Neutrophil (primary cell): Measurements from ENCODE around the gene ZCCHC10.

ENCODE experiments used
- H3K27ac ChIP-seq: fragments of 200-600 bp; sonication (generic); 2 replicates; pipeline ENCODE4 v1.5.1; 2016; ENCODE audit warnings: mild to moderate bottlenecking, moderate library complexity
- H3K27me3 ChIP-seq: fragments of 200-600 bp; sonication (generic); 2 replicates; pipeline ENCODE4 v1.6.0; 2016; ENCODE audit warnings: mild to moderate bottlenecking
- H3K36me3 ChIP-seq: fragments of 200-600 bp; sonication (generic); 2 replicates; pipeline ENCODE4 v1.5.1; 2017
- H3K4me1 ChIP-seq, 2 experiments: fragments of 200-600 bp in 1 of 2; sonication (generic) in 1 of 2; 1 replicate in 1 of 2; 2 replicates in 1 of 2; pipeline versions ENCODE4 v1.5.1 to v1.6.1; 2013 to 2016; ENCODE audit warnings: low read depth in 1 of 2, low read length in 1 of 2, mild to moderate bottlenecking in 1 of 2, moderate library complexity in 1 of 2; ENCODE audit not compliant: control insufficient read depth in 1 of 2, insufficient read depth in 1 of 2
- H3K4me3 ChIP-seq, 2 experiments: fragments of 200-600 bp in 1 of 2; sonication (generic) in 1 of 2; 1 replicate in 1 of 2; 2 replicates in 1 of 2; pipeline ENCODE4 v1.5.1; 2013 to 2016; ENCODE audit warnings: low read depth in 1 of 2, low read length in 1 of 2, mild to moderate bottlenecking in 1 of 2, moderate library complexity in 1 of 2
- H3K9me3 ChIP-seq: fragments of 200-600 bp; sonication (generic); 2 replicates; pipeline ENCODE4 v1.5.1; 2016
- CTCF ChIP-seq: fragments of 200-600 bp; sonication (generic); IDR thresholded peaks from 2 replicates; pipeline ENCODE4 v1.5.1; 2016; ENCODE audit warnings: antibody characterized with exemption

ZCCHC10 gene

GRCh38 chr5:133035224-133035623 lies 8.9 kb upstream of the ZCCHC10 start:
- no peak for TF ChIP-seq CTCF
- H3K9me3 ChIP-seq, result no peaks in the 10 kb centered on the region
- no peaks in the 10 kb centered on the region for H3K4me1 ChIP-seq
- H3K4me3 ChIP-seq, result no peak overlapping the region
- H3K27me3 ChIP-seq, result no peaks in the 10 kb centered on the region
- no peak overlapping the region for H3K27ac ChIP-seq
- H3K36me3 ChIP-seq, result no peaks in the 10 kb centered on the region

GRCh38 chr5:133034064-133034463 lies 7.7 kb upstream of the ZCCHC10 start:
- Histone ChIP-seq H3K9me3 (no peaks in the 10 kb centered on the region), H3K36me3 (no peaks in the 10 kb centered on the region), H3K4me1 (no peaks in the 10 kb centered on the region), H3K27me3 (no peaks in the 10 kb centered on the region), H3K27ac (no peak overlapping the region), H3K4me3 (no peak overlapping the region)
- TF ChIP-seq CTCF, result no peak

- H3K9me3 ChIP-seq, result no peaks in the 10 kb centered on the region
- H3K36me3 ChIP-seq, result no peaks in the 10 kb centered on the region
- no peak overlapping the region for H3K4me3 ChIP-seq
- no peaks in the 10 kb centered on the region for H3K27me3 ChIP-seq
- no peak for TF ChIP-seq CTCF
- H3K27ac ChIP-seq, result no peak overlapping the region
- H3K4me1 ChIP-seq, result no peaks in the 10 kb centered on the region
Measured at GRCh38 chr5:133032852-133033742, 6.7 kb upstream of the ZCCHC10 start.

GRCh38 chr5:133030343-133031005 lies 4.1 kb upstream of the ZCCHC10 start:
- Histone ChIP-seq H3K27me3 (no peaks in the 10 kb centered on the region), H3K36me3 (no peaks in the 10 kb centered on the region), H3K9me3 (no peaks in the 10 kb centered on the region), H3K27ac (no peak overlapping the region), H3K4me3 (no peak overlapping the region), H3K4me1 (peaks cover 4 to 10% of the 10 kb centered on the region in 2 experiments)
- no peak for TF ChIP-seq CTCF

GRCh38 chr5:133029416-133029815 lies 3.1 kb upstream of the ZCCHC10 start:
- Histone ChIP-seq H3K4me1 (peaks cover 5 to 15% of the 10 kb centered on the region in 2 experiments), H3K9me3 (no peaks in the 10 kb centered on the region), H3K27me3 (no peaks in the 10 kb centered on the region), H3K27ac (no peak overlapping the region), H3K4me3 (no peak overlapping the region), H3K36me3 (no peaks in the 10 kb centered on the region)
- TF ChIP-seq CTCF, result no peak
